ENCODE results near the gene APOH.

Gene APOH

GRCh38 chr17:66240013-66240412, 10.8 kb upstream of the APOH start:
- Histone ChIP-seq H3K36me3 (ENCODE audit: control insufficient read depth in 1 of 2, insufficient read depth in 2 of 2, low read depth in 1 of 2, low read length in 2 of 2) (no peaks in the 10 kb centered on the region), H4K91ac (ENCODE audit: low read length) (no peak overlapping the region), H3K27ac (ENCODE audit: low read length, poor library complexity, severe bottlenecking) (no peak overlapping the region), H4K8ac (ENCODE audit: low read length) (no peak overlapping the region), H2AK5ac (ENCODE audit: low read length, severe bottlenecking) (no peak overlapping the region), H3K4me1 (ENCODE audit: control insufficient read depth, insufficient read depth, low read depth, low read length) (no peaks in the 10 kb centered on the region), H2BK120ac (ENCODE audit: low read depth, low read length) (no peak overlapping the region), H3K4ac (ENCODE audit: low read depth in 1 of 2, low read length in 2 of 2) (no peak overlapping the region), H3K9ac (ENCODE audit: low read length) (no peak overlapping the region), H3K4me3 (ENCODE audit: insufficient read depth in 1 of 2, low read depth in 1 of 2, low read length in 2 of 2) (no peak overlapping the region), H2AFZ (ENCODE audit: low read depth, low read length) (no peak overlapping the region), H3K18ac (ENCODE audit: low read depth in 1 of 2, low read length in 2 of 2) (no peak overlapping the region), H3K14ac (ENCODE audit: low read length in 2 of 2) (no peak overlapping the region), H3K4me2 (ENCODE audit: low read length, poor library complexity, severe bottlenecking) (no peak overlapping the region), H2BK15ac (ENCODE audit: low read depth, poor library complexity, severe bottlenecking) (no peak overlapping the region), H3K79me1 (replicated peaks; ENCODE audit: low read length, poor library complexity, severe bottlenecking) (no peaks in the 10 kb centered on the region), H2BK5ac (ENCODE audit: low read depth, low read length, poor library complexity, severe bottlenecking) (no peak overlapping the region), H2BK12ac (ENCODE audit: low read length in 2 of 2) (no peak overlapping the region), H3K27me3 (ENCODE audit: control insufficient read depth in 1 of 2, insufficient read depth in 1 of 2, low read length in 2 of 2) (no peaks in the 10 kb centered on the region), H3K23ac (ENCODE audit: low read length in 2 of 2) (no peak overlapping the region), H3K9me3 (ENCODE audit: control insufficient read depth, low read length) (no peaks in the 10 kb centered on the region)
- DNase-seq, result no peak
- WGBS, result 95% methylated on average over 6 of the region's 6 CpGs

GRCh38 chr17:66235377-66235994, 6.3 kb upstream of the APOH start:
- H3K4ac ChIP-seq (ENCODE audit: low read depth in 1 of 2, low read length in 2 of 2), result no peak overlapping the region
- no peak overlapping the region for H3K4me2 ChIP-seq (ENCODE audit: low read length, poor library complexity, severe bottlenecking)
- H4K8ac ChIP-seq (ENCODE audit: low read length), result no peak overlapping the region
- no peak overlapping the region for H3K18ac ChIP-seq (ENCODE audit: low read depth in 1 of 2, low read length in 2 of 2)
- H3K14ac ChIP-seq (ENCODE audit: low read length in 2 of 2), result no peak overlapping the region
- H3K79me1 ChIP-seq (replicated peaks; ENCODE audit: low read length, poor library complexity, severe bottlenecking), result no peaks in the 10 kb centered on the region
- no peak for DNase-seq
- H3K9ac ChIP-seq (ENCODE audit: low read length), result no peak overlapping the region
- H3K27me3 ChIP-seq (ENCODE audit: control insufficient read depth in 1 of 2, insufficient read depth in 1 of 2, low read length in 2 of 2), result no peaks in the 10 kb centered on the region
- no peaks in the 10 kb centered on the region for H3K4me1 ChIP-seq (ENCODE audit: control insufficient read depth, insufficient read depth, low read depth, low read length)
- no peak overlapping the region for H3K23ac ChIP-seq (ENCODE audit: low read length in 2 of 2)
- no peak overlapping the region for H2AK5ac ChIP-seq (ENCODE audit: low read length, severe bottlenecking)
- no peak overlapping the region for H2BK12ac ChIP-seq (ENCODE audit: low read length in 2 of 2)
- H3K27ac ChIP-seq (ENCODE audit: low read length, poor library complexity, severe bottlenecking), result no peak overlapping the region
- no peaks in the 10 kb centered on the region for H3K9me3 ChIP-seq (ENCODE audit: control insufficient read depth, low read length)
- no peak overlapping the region for H2AFZ ChIP-seq (ENCODE audit: low read depth, low read length)
- H2BK120ac ChIP-seq (ENCODE audit: low read depth, low read length), result no peak overlapping the region
- 89% methylated on average over 3 of the region's 3 CpGs for WGBS
- H4K91ac ChIP-seq (ENCODE audit: low read length), result no peak overlapping the region
- no peak overlapping the region for H3K4me3 ChIP-seq (ENCODE audit: insufficient read depth in 1 of 2, low read depth in 1 of 2, low read length in 2 of 2)
- H2BK5ac ChIP-seq (ENCODE audit: low read depth, low read length, poor library complexity, severe bottlenecking), result no peak overlapping the region
- H3K36me3 ChIP-seq (ENCODE audit: control insufficient read depth in 1 of 2, insufficient read depth in 2 of 2, low read depth in 1 of 2, low read length in 2 of 2), result no peaks in the 10 kb centered on the region
- no peak overlapping the region for H2BK15ac ChIP-seq (ENCODE audit: low read depth, poor library complexity, severe bottlenecking)

- whole genome bisulfite sequencing, result 67% methylated on average over 1 of the region's 3 CpGs
- no peak overlapping the region for H3K23ac ChIP-seq (ENCODE audit: low read length in 2 of 2)
- no peak overlapping the region for H2BK5ac ChIP-seq (ENCODE audit: low read depth, low read length, poor library complexity, severe bottlenecking)
These were observed 5.4 kb upstream of the APOH start for GRCh38 chr17:66234611-66235010.

GRCh38 chr17:66233023-66233753, 4.0 kb upstream of the APOH start:
- no peak overlapping the region for H3K23ac ChIP-seq (ENCODE audit: low read length in 2 of 2)
- no peak overlapping the region for H3K18ac ChIP-seq (ENCODE audit: low read depth in 1 of 2, low read length in 2 of 2)
- peaks cover 2% of the 10 kb centered on the region for H3K4me1 ChIP-seq (ENCODE audit: control insufficient read depth, insufficient read depth, low read depth, low read length)
- H2BK15ac ChIP-seq (ENCODE audit: low read depth, poor library complexity, severe bottlenecking), result no peak overlapping the region
- no peaks in the 10 kb centered on the region for H3K9me3 ChIP-seq (ENCODE audit: control insufficient read depth, low read length)
- no peak for DNase-seq
- H3K4me3 ChIP-seq (ENCODE audit: insufficient read depth in 1 of 2, low read depth in 1 of 2, low read length in 2 of 2), result no peak overlapping the region
- H3K14ac ChIP-seq (ENCODE audit: low read length in 2 of 2), result no peak overlapping the region
- no peaks in the 10 kb centered on the region for H3K79me1 ChIP-seq (replicated peaks; ENCODE audit: low read length, poor library complexity, severe bottlenecking)
- H4K91ac ChIP-seq (ENCODE audit: low read length), result no peak overlapping the region
- no peaks in the 10 kb centered on the region for H3K27me3 ChIP-seq (ENCODE audit: control insufficient read depth in 1 of 2, insufficient read depth in 1 of 2, low read length in 2 of 2)
- H3K27ac ChIP-seq (ENCODE audit: low read length, poor library complexity, severe bottlenecking), result no peak overlapping the region
- H2AK5ac ChIP-seq (ENCODE audit: low read length, severe bottlenecking), result no peak overlapping the region
- H2BK5ac ChIP-seq (ENCODE audit: low read depth, low read length, poor library complexity, severe bottlenecking), result no peak overlapping the region
- H2BK120ac ChIP-seq (ENCODE audit: low read depth, low read length), result no peak overlapping the region
- no peak overlapping the region for H3K9ac ChIP-seq (ENCODE audit: low read length)
- 94% methylated on average over 5 of the region's 8 CpGs for WGBS
- H2AFZ ChIP-seq (ENCODE audit: low read depth, low read length), result no peak overlapping the region
- no peak overlapping the region for H3K4me2 ChIP-seq (ENCODE audit: low read length, poor library complexity, severe bottlenecking)
- H2BK12ac ChIP-seq (ENCODE audit: low read length in 2 of 2), result no peak overlapping the region
- H3K36me3 ChIP-seq (ENCODE audit: control insufficient read depth in 1 of 2, insufficient read depth in 2 of 2, low read depth in 1 of 2, low read length in 2 of 2), result no peaks in the 10 kb centered on the region
- H3K4ac ChIP-seq (ENCODE audit: low read depth in 1 of 2, low read length in 2 of 2), result no peak overlapping the region
- H4K8ac ChIP-seq (ENCODE audit: low read length), result no peak overlapping the region

More at GRCh38 chr17:66234611-66235010, 5.4 kb upstream of the APOH start:
- DNase-seq, result no peak
- H2AK5ac ChIP-seq (ENCODE audit: low read length, severe bottlenecking), result no peak overlapping the region
- H3K4ac ChIP-seq (ENCODE audit: low read depth in 1 of 2, low read length in 2 of 2), result no peak overlapping the region
- no peak overlapping the region for H3K14ac ChIP-seq (ENCODE audit: low read length in 2 of 2)
- H3K4me3 ChIP-seq (ENCODE audit: insufficient read depth in 1 of 2, low read depth in 1 of 2, low read length in 2 of 2), result no peak overlapping the region
- H4K8ac ChIP-seq (ENCODE audit: low read length), result no peak overlapping the region
- no peak overlapping the region for H2AFZ ChIP-seq (ENCODE audit: low read depth, low read length)
- no peaks in the 10 kb centered on the region for H3K79me1 ChIP-seq (replicated peaks; ENCODE audit: low read length, poor library complexity, severe bottlenecking)
- no peak overlapping the region for H2BK120ac ChIP-seq (ENCODE audit: low read depth, low read length)
- no peaks in the 10 kb centered on the region for H3K4me1 ChIP-seq (ENCODE audit: control insufficient read depth, insufficient read depth, low read depth, low read length)
- no peaks in the 10 kb centered on the region for H3K27me3 ChIP-seq (ENCODE audit: control insufficient read depth in 1 of 2, insufficient read depth in 1 of 2, low read length in 2 of 2)
- H4K91ac ChIP-seq (ENCODE audit: low read length), result no peak overlapping the region
- no peak overlapping the region for H2BK15ac ChIP-seq (ENCODE audit: low read depth, poor library complexity, severe bottlenecking)
- no peaks in the 10 kb centered on the region for H3K9me3 ChIP-seq (ENCODE audit: control insufficient read depth, low read length)
- H3K9ac ChIP-seq (ENCODE audit: low read length), result no peak overlapping the region
- H3K18ac ChIP-seq (ENCODE audit: low read depth in 1 of 2, low read length in 2 of 2), result no peak overlapping the region
- no peak overlapping the region for H2BK12ac ChIP-seq (ENCODE audit: low read length in 2 of 2)
- no peak overlapping the region for H3K27ac ChIP-seq (ENCODE audit: low read length, poor library complexity, severe bottlenecking)
- no peaks in the 10 kb centered on the region for H3K36me3 ChIP-seq (ENCODE audit: control insufficient read depth in 1 of 2, insufficient read depth in 2 of 2, low read depth in 1 of 2, low read length in 2 of 2)
- H3K4me2 ChIP-seq (ENCODE audit: low read length, poor library complexity, severe bottlenecking), result no peak overlapping the region
